Omental fat pad (tissue), 4 donors: ENCODE results near the gene S1PR5. TPM values are rescaled to one million over a fixed set of nuclear protein-coding genes. Genes with fewer than 3 reads are reported as not detected.

Experiments
- ATAC-seq: fragments of 150-250 bp; one replicate; pipeline ENCODE4 v1.9.1; 2016; ENCODE audit warnings: mild to moderate bottlenecking, moderate library complexity; ENCODE audit not compliant: low FRiP score
- DNase-seq: peaks from one replicate; pipeline ENCODE4 v3.0.0-alpha.2; 2019; ENCODE audit warnings: low spot score
- CTCF ChIP-seq, 3 donors: fragments of 450-650 bp; IDR thresholded peaks; one replicate each; pipeline ENCODE4 v1.5.1; 2016 to 2017; ENCODE audit warnings: antibody characterized with exemption in 3 of 3, mild to moderate bottlenecking in 3 of 3, moderate library complexity in 2 of 3
- total RNA-seq, 4 donors: library from RNA; depleted of rRNA; stranded (reverse); fragments of >200 nt; gene quantifications; one replicate each; pipeline ENCODE4 v1.1.0, GENCODE V29; 2016

Gene S1PR5
- total RNA-seq, 4 donors from 2014 or later, result 0.47 to 0.72 (median 0.56) TPM

GRCh38 chr19:10503002-10503789 lies 14.1 kb downstream of the S1PR5 start, which contains the start of gene KEAP1:
Gene KEAP1, minus strand, starts transcription at chr19:10503356. Its CDS starts 3,323 bp downstream, at chr19:10500033.
- DNase-seq (peak; percentile 31), ATAC-seq (peak; percentile 47)
- no peak for TF ChIP-seq CTCF (IDR thresholded peaks at IDR 0.05)

- ATAC-seq, result peak; percentile 90
- TF ChIP-seq CTCF (IDR thresholded peaks at IDR 0.05), result no peak
- DNase-seq, result peak; percentile 83
Observed at GRCh38 chr19:10502524-10503001, 14.7 kb downstream of the S1PR5 start.

- no peak for TF ChIP-seq CTCF (IDR thresholded peaks at IDR 0.05)
- peak; percentile 41 for DNase-seq
- peak; percentile 52 for ATAC-seq
Observed at GRCh38 chr19:10501971-10502523, 15.2 kb downstream of the S1PR5 start.

GRCh38 chr19:10500247-10500592 lies 17.0 kb downstream of the S1PR5 start:
- ATAC-seq (no peak), DNase-seq (no peak)
- no peak for TF ChIP-seq CTCF (IDR thresholded peaks at IDR 0.05)

- ATAC-seq, result no peak
- no peak for DNase-seq
- TF ChIP-seq CTCF (IDR thresholded peaks at IDR 0.05), result no peak
Observed at GRCh38 chr19:10499550-10500246, 17.5 kb downstream of the S1PR5 start.

- no peak for DNase-seq
- TF ChIP-seq CTCF (IDR thresholded peaks at IDR 0.05), result no peak
- no peak for ATAC-seq
Observed at GRCh38 chr19:10497371-10497770, 19.9 kb downstream of the S1PR5 start.
